NCI-H526 treated with DMSO at 0.1 percent for 48 hours (cell line): ENCODE data around the gene LITAF.
"Not testable (repeated sequence)": the region's sequence is repeated elsewhere in the genome, so short reads cannot be mapped to it uniquely, and the experiment has no call there.

Experiments used
- DNase-seq: peaks from one replicate; lab custom pipeline; 2025; lab: John Stamatoyannopoulos, UW

The LITAF gene

GRCh38 chr16:11515540-11516430 is 70.9 kb downstream of the LITAF start:
- DNase-seq, result no peak

GRCh38 chr16:11514283-11514682 is 72.4 kb downstream of the LITAF start:
- no peak for DNase-seq

GRCh38 chr16:11513366-11513765 is 73.4 kb downstream of the LITAF start:
- not testable (repeated sequence) for DNase-seq

- DNase-seq, result no peak
These were observed 74.9 kb downstream of the LITAF start for GRCh38 chr16:11511801-11512200.

- DNase-seq, result no peak
These were observed 75.4 kb downstream of the LITAF start for GRCh38 chr16:11511328-11511727.

GRCh38 chr16:11510178-11510973 is 76.3 kb downstream of the LITAF start:
- no peak for DNase-seq

- no peak for DNase-seq
These were observed 78.7 kb downstream of the LITAF start for GRCh38 chr16:11507991-11508390.

DNA sequence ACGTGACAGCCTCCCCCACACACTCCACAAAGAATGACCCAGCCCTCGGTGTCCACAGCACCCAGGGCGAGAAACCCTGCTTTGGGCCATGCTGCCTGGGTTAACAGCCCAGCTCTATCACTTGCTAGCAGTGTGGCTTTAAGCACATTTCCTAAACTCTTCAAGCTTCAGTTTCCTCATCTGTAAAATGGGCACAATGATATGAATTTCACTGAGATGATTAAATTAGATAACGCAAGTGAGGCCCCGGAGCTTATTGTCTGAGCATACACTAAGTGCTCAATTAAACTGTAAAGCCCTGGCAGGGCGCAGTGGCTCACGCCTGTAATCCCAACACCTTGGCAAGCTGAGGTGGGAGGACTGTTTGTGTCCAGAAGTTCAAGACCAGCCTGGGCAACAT is 79.4 kb downstream of the LITAF start:
- DNase-seq, result no peak

- no peak for DNase-seq
These were observed 79.9 kb downstream of the LITAF start for GRCh38 chr16:11506741-11507305.

GRCh38 chr16:11504261-11504660 is 82.5 kb downstream of the LITAF start:
- not testable (repeated sequence) for DNase-seq

GRCh38 chr16:11503566-11503965 is 83.2 kb downstream of the LITAF start:
- no peak for DNase-seq

GRCh38 chr16:11502239-11502638 is 84.5 kb downstream of the LITAF start:
- DNase-seq, result no peak

GRCh38 chr16:11501632-11502031 is 85.1 kb downstream of the LITAF start:
- no peak for DNase-seq

DNA sequence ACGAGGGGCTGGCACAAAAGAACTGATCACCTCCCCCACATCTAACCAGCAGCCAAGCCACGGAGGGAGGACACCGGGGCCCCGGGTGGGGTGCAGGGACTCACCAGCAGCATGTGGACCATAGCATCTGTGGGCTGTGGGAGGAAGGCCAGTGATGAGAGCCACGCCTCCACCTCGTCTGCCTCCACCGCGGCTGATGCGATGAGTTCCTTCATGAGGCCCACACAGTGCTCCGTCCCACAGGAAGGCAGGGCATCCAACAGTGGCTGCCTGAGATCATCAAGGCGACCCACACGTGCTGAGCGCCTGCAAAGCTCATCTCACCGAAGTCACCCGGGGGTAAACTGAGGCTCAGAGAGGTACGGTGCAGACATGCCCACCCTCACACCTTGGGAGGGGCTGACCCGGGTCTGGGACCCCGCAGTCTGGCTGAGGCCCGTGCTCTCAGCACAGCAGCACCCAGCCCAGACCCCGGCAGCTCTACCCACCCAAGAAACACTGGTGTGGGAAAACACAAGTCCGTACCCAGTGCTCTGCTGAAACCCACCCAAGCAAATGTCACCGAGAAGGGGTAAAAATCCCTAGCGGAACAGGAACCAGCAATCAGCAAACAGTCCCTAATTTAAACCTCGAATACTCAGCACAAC is 85.9 kb downstream of the LITAF start:
- no peak for DNase-seq

DNA sequence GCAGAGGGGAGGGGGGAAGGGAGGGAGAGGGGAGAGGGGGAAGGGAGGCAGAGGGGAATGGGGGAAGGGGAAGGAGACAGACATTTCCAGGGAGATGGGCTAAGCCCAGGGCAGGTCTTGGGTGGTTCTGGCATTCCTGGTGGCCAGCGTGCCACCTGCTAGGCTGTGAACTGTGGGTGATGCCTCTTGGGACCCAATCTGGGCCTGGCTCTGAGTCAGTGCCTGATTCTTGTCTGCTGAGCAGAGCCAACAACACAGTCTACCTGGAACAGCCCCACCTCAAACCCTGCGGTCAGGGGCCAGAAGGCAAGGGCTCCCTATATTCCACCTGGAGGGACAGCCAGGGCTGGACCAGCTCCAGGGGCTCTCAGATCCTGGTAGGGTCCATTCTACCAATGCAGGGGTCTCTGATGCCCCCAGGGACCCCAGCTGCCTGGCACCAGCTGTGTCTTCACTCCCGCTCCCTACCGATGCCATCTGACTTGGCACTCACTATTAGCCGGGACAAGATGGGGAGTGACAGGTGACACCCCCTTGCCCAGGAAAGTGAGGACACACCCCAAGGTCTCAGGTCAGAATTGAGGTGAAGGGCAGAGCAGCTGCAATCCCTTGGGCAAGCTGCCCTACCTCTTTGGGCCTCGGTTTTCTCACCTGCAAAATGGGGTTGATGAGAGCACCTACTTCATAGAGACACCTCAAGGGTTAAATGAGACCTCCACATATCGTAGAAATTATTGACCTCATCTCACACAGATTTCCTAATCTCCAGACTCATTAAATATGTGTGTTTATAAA is 87.2 kb downstream of the LITAF start:
- no peak for DNase-seq

DNA sequence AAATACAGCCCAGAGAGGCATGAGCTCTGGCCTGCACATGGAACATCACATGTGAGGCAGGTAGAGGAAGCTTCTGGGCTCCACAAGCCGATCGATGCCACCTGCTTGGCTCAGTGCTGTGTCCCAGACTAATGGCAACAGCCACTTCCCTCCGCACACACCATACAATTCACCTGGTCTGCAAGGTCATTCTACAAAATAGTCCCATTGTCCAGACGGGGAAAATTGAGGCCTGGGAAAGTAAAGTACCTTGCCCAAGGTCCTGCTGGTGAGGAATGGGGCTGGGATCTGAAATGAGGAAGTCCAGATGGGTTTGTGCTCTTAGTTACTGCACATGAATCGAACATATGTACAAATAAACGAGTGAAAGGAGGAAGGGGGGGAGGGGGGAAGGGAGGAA is 88.0 kb downstream of the LITAF start:
- DNase-seq, result no peak

DNA sequence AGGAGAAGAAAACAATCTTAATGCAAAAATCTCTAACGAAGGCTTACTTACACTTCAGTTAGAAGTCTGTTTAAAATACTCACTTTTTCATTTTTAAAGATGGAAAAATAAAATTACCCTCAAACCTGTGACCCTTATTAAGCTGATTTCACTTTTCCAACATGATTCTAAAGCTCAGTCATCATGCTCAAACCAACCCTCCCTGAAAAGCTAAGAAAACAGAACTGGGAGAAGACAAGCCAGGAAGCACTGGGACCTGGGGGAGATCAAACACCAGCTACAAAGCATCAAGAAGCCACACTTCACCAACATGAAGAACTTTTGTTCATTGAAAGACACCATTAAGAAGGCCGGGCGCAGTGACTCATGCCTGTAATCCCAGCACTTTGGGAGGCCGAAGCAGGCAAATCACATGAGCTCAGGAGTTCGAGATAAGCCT is 88.8 kb downstream of the LITAF start:
- DNase-seq, result no peak
